GM11168 (cell line): ENCODE data around the gene SLC38A1.
"Not testable (repeated sequence)": the region's sequence is repeated elsewhere in the genome, so short reads cannot be mapped to it uniquely, and the experiment has no call there.

ENCODE experiments used
- in situ Hi-C: fragments of 300-500 bp; cut with MboI; formaldehyde crosslinking; loops from one replicate; pipeline ENCODE4 v1.12.0; 2022; ENCODE audit warnings: low sequenced_read_pairs; ENCODE audit not compliant: unreplicated experiment

The SLC38A1 gene

DNA sequence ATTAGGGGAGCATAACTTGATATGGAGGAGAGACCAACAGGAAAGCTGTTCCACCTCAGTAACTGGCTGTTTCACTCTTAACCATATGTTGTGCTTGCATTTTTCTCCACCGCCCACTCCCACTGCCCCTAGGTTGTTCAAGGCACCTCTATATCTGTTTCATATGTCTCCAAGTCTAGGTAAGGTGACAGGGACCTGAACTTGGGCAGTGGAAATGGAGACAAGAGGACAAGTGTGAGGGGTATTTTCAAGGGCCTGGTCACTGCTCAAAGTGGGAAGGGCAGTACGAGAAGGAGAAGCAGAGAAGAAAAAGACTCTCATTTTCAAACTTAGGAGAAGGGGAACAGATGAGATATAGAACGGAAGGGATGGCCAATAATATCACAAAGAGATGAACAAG, 3.1 kb downstream of the SLC38A1 start:
- in situ Hi-C loops = loop anchor here (5.0 kb wide), 1 partner anchor 48 kb away; no protein-coding TSS in a partner anchor

DNA sequence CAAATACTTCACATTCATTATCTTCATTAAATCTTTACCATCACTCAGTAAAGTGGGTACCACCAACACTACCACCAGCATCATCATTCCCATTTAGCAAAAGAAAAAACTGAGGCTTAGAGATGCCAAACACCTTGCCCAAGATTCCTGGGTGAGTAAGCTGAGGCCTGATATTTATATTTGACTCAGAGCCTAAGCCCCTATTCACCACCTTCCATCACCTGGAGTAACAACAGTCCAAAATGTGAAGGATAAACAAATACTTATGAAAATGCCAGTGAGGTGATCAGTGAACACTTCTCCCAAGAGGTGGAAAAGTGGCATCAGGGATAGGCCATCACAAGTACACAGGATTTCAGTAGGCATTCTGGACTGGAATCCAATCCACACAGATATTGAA, 3.7 kb downstream of the SLC38A1 start:
- in situ Hi-C loops = loop anchor here (5.0 kb wide), 1 partner anchor 48 kb away; no protein-coding TSS in a partner anchor

DNA sequence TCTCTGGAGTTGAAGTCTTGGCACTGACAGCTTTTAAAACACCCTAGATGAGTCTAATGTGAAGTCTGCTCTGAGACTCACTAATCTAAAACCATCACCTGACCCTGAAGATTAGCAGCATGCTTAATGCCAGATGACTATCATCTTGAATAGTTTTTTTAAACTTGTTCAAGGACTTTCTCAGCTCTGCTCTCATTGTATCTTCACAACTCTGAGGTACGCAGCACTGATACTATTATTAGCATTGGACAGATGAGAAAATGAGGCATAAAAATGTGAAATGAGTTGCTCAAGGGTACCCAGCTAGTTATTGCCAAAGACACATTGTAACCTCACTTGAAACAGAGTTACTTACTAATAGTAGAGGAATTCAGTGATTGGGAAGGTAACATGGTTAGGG, 4.8 kb downstream of the SLC38A1 start:
- in situ Hi-C loops = no loop called here

DNA sequence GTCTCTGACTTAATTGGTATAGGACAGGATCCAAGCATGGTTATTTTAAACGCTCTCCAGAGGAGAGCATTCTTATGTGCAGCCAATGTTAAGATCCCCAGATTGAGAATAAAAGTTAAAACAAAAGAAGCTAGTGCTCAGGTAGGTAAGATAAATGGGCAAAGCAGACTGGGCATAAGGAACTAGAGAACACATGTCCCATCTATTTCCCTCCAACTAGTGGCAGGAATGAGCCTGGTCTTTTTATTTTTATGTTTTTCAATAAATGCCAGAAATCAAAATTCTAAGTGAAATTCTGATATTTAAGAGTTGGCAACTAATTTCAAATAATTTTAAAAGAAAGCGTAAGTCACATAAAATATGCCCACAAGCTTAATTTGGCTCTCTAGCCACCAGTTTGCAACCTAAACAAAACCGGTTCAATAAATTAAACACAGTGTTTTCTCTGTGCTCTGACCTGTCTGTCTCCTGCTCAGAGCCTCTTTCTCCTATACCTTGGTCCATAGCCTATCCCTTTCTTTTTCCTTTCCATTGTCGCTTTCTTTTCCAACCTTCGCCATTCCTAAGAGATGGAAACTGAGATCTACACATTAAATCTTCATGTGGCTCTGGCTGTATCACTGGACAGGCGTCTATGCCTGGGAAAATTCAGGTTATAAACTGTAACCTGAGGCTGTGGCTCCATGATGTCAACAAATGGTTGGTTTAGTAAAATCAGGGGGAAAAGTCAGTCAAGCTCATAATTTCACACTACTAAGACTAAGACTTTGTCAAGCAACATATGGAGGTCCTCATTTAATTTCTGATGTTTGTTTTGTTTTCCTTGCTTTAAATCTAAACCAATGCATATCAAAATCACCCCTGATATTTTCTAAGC, 5.5 kb downstream of the SLC38A1 start:
- in situ Hi-C loops = no loop called here

DNA sequence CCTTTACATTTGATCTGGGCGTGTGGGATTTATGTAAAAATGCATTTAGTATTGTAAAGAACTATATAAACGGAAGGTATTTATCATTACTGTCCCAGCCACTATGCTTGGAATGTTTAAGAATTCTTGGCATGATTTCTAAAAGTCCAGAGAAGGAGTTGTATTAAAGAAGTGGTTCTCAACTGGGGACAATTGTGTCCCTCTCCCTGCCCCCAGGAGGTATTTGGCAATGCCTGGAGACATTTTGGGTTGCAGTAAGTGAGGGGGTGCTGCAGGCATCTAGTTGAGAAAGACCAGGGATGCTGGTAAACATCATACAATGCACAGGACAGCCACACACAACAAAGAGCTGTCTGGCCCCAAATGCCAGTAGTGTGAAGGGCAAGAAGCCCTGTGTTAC, 7.2 kb downstream of the SLC38A1 start:
- in situ Hi-C loops = no loop called here

DNA sequence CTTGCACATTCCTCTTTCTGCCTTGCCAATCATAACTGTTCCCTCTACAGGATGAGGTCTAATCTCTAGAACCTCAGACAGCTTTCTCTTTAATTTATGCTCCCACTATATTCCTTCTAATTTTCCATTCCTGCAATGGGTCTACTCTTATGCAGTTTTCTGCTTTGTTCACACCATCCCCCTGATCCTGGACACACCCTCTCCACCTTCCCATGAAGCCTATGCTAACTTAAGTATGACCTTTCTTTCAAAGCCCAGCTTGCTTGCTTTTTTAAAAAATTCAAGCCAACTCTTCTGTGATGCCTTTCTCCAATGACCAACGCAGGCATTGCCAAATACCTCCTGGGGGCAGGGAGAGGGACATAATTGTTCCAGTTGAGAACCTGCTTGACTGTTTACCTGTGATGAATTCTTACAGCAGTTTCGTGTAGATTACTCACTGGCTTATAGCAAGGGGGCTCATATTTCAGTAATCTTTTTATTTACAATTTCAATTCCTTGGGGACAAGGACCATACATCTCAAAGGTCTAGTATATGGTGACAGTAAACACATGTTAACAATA, 7.8 kb downstream of the SLC38A1 start:
- in situ Hi-C loops = no loop called here

DNA sequence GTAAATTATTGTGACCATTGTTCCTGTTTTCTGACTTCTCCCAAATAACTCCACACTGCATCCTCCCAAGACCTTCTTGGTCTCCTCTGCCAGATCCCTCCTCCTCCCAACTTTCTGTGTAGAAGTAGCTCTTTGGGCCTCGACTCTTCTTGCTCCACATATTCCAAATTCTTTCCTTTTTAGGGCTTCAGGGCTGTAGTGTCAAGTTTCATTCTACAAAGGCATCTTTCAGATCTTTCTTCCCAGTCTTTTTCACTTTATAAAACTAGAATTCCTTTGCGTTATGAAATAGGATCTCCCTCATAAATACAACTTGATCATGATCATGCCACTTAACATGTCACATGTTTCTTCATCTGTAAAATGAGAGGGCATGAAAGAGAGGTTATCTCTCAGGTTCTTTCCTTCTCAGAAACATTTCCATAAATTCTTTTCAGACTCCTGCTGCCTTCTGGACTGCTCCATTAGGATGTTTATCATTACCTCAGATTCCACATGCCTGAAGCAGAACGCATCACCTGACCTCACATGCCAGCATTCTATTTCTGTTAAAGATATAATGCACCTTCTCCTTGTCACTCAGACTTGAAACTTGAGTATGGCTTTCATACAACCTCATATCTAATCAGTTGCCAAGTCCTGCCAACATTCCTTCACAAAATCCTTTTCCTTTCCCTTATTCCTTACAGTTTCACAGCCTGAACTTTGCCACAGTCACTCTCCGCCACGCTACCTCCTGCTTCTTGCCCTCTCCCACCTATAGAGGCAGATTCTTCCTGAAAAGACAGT, 8.5 kb downstream of the SLC38A1 start:
- in situ Hi-C loops = no loop called here

DNA sequence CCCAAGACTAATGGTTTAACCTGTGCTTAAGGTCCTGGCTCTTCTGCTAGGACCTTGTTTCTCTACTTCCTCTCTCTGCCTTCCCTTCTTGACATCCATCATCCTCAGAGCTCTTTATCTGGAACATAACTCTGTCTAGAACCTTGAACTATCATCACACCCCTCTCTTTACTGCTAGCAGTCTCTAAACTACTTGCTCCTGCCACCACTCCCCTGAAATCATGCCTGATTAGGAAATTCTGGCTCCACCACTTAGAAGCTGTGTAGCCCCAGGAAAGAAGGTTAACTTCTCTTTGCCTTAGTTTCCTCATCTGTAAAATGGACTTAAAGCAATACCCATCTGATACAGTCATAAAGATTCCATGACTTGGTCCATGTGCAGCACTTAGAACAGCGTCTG, 9.1 kb downstream of the SLC38A1 start:
- in situ Hi-C loops = no loop called here

DNA sequence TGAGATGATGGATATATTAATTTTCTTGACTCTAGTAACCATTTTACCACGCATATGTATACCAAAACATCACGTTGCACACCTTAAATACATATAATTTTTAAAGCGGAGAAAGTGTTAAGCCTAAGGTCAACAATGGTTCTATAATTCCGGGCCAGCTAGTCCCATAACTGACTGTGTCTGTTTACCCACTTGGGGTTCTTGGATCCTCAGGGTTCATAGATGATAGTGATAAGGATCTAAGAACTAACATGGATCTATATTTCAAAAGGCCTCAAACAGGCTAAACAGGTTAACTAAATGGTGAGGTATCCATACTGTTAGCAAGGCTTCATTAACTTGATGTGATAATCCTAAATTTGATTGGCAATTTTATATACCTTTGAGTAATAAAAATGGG, 9.8 kb downstream of the SLC38A1 start:
- in situ Hi-C loops = no loop called here

DNA sequence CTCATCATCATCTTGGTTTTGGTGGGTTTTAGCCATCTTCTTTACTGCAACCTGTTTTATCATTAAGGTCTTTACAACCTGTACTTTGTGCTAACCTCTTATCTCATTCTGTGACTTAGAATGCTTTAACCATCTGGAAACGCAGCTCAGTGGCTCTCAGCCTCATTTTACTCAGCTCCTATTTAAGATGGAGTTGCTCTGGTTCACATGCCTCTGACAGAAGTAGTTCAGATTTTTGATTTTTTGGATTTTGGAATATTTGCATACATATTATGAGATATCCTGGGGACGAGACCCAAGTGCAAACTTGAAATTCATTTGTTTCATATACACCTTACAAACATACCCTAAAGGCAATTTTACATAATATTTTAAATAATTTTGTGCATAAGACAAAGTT, 10.7 kb downstream of the SLC38A1 start:
- in situ Hi-C loops = no loop called here

DNA sequence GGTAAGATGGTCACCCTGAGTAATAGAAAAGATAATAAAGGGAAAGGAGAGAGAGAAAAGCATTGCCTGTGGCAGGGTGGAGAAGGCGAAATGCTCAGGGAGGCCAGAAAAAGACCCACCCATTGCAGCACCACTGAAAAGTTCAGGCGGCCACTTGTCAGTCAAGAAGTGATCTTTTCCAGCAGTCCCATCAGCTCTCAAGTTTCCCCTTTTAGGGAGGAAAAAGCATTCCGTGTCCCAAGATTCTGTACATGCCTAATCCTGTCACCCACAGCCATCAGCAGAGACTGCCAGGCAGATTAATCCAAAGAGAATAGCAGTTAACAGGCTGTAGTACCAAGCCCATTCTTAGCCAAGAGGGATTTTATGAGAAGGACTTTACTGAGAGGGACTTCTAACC, 11.9 kb downstream of the SLC38A1 start:
- in situ Hi-C loops = no loop called here

DNA sequence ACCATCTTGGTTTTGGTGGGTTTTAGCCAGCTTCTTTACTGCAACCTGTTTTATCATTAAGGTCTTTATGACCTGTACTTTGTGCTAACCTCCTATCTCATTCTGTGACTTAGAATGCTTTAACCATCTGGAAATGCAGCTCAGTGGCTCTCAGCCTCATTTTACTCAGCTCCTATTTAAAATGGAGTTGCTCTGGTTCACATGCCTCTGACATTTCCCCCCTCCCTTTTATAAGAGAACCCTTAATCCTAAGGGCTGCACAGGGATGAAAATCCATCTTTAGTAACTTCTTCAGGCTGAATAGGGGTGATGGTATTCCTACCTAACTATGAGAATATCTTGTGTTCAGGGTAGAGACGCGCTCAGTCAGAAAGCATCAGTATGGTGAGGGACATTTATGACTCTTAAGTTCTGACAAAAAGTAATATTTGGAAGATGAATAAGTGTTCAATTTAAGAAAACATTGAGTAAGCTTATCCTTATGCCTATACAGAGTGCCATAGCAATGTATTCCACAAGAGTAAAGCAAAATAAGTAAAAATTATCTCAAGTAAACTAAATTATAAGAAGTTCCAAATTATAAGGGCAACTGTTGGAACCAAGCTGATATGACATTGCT, 15.2 kb downstream of the SLC38A1 start:
- in situ Hi-C loops = no loop called here

DNA sequence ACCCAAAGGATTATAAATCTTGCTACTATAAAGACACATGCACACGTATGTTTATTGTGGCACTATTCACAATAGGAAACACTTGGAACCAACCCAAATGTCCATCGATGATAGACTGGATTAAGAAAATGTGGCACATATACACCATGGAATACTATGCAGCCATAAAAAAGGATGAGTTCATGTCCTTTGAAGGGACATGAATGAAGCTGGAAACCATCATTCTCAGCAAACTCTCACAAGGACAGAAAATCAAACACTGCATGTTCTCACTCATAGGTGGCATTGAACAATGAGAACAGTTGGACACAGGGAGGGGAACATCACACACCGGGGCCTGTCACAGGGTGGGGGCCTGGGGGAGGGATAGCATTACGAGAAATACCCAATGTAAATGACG, 16.8 kb downstream of the SLC38A1 start:
- in situ Hi-C loops = not testable (repeated sequence)

DNA sequence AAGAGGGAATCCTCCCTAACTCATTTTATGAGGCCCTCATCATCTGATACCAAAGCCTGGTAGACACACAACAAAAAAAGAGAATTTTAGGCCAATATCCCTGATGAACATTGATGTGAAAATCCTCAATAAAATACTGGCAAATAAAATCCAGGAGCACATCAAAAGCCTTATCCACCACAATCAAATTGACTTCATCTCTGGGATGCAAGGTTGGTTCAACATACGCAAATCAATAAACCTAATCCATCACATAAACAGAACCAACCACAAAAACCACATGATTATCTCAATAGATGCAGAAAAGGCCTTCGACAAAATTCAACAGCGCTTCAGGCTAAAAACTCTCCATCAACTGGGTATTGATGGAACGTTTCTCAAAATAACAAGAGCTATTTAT, 18.9 kb downstream of the SLC38A1 start:
- in situ Hi-C loops = not testable (repeated sequence)

DNA sequence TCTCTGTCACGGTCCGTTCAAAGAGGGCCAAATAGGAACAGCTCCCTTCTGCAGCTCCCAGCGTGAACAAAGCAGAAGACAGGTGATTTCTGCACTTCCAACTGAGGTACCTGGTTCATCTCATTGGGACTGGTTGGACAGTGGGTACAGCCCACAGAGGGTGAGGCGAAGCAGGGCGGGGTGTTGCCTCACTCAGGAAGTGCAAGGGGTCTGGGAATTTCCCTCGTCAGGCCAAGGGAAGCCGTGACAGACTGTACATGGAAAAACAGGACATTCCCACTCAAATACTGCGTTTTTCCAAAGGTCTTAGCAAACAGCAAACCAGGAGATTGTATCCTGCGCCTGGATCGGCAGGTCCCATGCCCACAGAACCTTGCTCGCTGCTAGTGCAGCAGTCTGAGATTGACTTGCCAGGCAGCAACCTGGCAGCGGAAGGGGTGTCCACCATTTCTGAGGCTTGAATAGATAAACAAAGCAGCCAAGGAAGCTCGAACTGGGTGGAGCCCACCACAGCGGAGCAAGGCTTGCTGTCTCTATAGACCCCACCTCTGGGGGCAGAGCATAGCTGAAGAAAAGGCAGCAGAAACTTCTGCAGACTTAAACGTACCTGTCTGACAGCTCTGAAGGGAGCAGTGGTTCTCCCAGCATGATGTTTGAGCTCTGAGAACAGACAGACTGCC, 22.7 kb downstream of the SLC38A1 start:
- in situ Hi-C loops = no loop called here

DNA sequence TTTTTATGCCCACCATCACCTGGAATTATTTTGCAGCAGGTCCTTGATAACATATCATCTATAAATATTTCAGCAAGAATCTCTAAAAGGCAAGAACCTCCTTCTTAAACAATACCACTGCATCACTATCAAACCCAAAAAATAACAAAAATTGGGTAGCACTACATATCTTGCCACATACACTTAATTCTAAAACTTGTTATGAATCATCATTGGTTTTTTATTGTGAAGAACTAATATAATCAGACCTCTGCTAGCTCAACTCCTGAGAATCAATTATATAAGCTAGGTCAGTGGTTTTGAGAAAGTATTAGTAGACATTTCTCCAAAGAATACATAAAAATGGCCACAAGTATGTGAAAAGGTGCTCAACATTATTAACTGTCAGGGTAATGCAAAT, 23.8 kb downstream of the SLC38A1 start:
- in situ Hi-C loops = no loop called here

DNA sequence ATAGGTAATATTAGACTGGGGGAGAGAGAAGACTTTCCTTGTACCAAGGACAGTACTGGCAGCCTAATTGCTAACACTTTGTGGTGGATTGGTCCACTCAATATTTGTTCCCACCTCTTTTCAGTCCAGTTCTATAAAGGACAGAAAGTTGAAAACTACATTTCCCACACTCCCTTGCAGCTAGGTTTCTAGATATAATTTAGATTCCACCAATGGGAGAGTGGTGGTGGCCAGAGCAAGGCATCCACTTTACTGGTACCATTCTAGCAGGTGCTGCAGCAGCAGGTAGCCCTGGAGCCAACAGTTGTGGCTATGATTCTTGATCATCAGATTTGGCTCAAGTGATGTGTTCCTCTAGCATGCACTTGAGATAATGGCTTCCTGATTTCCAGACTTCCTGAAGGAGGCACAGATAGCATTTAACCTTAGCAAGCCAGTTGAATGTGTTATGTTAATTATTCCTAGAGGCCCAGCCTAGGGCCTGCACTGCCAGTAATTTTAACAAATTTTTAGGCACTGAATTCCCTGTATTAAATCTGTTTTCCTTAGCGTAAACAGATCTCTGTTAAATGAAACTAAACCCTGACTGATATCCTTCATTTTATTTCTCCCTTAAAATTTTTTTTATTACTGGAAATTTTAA, 24.4 kb downstream of the SLC38A1 start:
- in situ Hi-C loops = no loop called here

DNA sequence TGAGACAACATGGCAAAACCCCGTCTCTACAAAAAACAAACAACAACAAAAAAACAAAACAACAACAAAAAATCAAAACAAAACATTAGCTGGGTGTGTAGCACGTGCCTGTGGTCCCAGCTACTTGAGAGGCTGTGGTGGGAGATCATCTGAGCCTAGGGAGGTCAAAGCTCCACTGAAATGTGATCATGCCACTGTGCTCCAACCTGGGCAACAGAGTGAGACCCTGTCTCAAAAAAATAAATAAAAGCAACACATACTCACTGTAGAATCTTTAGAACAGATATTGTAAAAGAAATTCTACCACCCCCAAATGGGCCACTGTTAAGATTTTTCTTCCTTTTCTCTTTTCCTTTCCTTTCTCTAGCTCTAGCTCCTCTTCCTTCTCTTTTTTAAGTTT, 26.3 kb downstream of the SLC38A1 start:
- in situ Hi-C loops = no loop called here

DNA sequence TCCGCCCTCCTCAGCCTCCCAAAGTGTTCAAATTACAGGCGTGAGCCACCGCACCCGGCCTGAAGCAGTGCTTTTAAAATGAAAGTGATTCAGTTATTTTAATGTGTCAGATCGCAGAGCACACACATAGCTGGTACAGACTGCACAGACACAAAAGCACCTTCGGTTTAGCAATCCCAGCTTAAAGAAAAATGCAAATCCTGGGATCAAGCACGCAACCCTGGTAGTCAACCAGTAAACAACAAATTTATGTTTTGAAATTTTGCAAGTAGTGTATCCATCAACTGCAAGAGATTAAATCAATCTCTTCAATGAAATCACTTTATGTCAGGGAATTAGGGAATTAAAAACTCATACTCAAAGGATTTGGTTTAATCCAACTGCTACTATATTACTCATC, 28.4 kb downstream of the SLC38A1 start:
- in situ Hi-C loops = no loop called here

DNA sequence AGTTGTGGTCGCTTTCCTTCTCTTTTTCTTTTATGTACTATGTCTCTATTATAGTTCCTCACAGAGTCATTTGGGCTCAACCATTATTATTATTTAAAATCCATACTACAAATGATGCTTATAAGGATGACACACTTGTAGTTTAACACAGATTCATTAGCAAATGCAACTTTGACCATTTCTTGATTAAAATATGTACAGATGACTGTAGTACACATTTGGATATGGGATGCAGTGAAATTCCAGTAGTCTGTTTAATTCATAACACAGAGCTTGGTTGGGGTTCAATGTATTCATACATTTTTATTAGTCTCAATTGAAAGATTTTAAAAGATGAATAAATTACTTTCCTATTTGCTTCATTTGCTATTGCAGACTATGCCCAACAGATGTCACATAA, 30.0 kb downstream of the SLC38A1 start:
- in situ Hi-C loops = no loop called here
